Measurements from ENCODE around the gene FARP1. TPM values are rescaled to one million over a fixed set of nuclear protein-coding genes. Genes with fewer than 3 reads are reported as not detected.

FARP1 gene
- total and polyA plus RNA-seq, 2 of the 8 experiments (the other 6 are each of a cell fraction or from before 2014, with no cell fraction given) = 24.7 to 104 TPM

- TF ChIP-seq, protein P1, sequence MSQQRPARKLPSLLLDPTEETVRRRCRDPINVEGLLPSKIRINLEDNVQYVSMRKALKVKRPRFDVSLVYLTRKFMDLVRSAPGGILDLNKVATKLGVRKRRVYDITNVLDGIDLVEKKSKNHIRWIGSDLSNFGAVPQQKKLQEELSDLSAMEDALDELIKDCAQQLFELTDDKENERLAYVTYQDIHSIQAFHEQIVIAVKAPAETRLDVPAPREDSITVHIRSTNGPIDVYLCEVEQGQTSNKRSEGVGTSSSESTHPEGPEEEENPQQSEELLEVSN (IDR thresholded peaks at IDR 0.05) = no peak
- TF ChIP-seq TEAD4 (IDR thresholded peaks at IDR 0.05; ENCODE audit: low read depth, low read length) (no peak), RAD21 (IDR thresholded peaks at IDR 0.05 in 1 of 2, conservative IDR thresholded peaks at IDR 0.05 in 1 of 2; ENCODE audit: low read depth in 2 of 2, low read length in 2 of 2) (no peak)
Measured at GRCh38 chr13:98474761-98475160, 331.9 kb downstream of the FARP1 start (continued).

Measured in H1 (cell line).